GM23338 (cell line): ENCODE measurements around the gene BIN1. TPM values are rescaled to one million over a fixed set of nuclear protein-coding genes. Genes with fewer than 3 reads are reported as not detected.

Source experiments
- ATAC-seq: fragments of 200-7000 bp; cut with Tn5 transposase; 3 replicates; pipeline ENCODE4 v1.9.1; 2020
- DNase-seq: peaks from one replicate; pipeline ENCODE4 v3.0.0-alpha.2; 2015; ENCODE audit warnings: low spot score
- H2AFZ ChIP-seq: fragments of 200-600 bp; sonication (generic); 2 replicates; pipeline ENCODE4 v1.8.0; 2016; ENCODE audit warnings: antibody characterized with exemption, mild to moderate bottlenecking, moderate library complexity
- H3F3A ChIP-seq: fragments of 200-600 bp; sonication (generic); replicated peaks from 2 replicates; pipeline ENCODE4 v1.8.0; 2017; ENCODE audit warnings: antibody characterized with exemption, mixed run types, low read depth
- H3K27ac ChIP-seq: fragments of 200-600 bp; sonication (generic); 2 replicates; pipeline ENCODE4 v1.6.1; 2016; ENCODE audit warnings: low read depth
- H3K27me3 ChIP-seq: fragments of 200-600 bp; sonication (generic); 2 replicates; pipeline ENCODE4 v1.8.0; 2016; ENCODE audit warnings: mild to moderate bottlenecking, mixed run types, moderate library complexity; ENCODE audit not compliant: insufficient read depth
- H3K36me3 ChIP-seq: fragments of 200-600 bp; sonication (generic); 2 replicates; pipeline ENCODE4 v1.8.0; 2016; ENCODE audit warnings: mild to moderate bottlenecking; ENCODE audit not compliant: insufficient read depth
- H3K4me1 ChIP-seq: fragments of 200-600 bp; sonication (generic); 2 replicates; pipeline ENCODE4 v1.8.0; 2016; ENCODE audit warnings: mild to moderate bottlenecking, moderate library complexity; ENCODE audit not compliant: insufficient read depth
- H3K4me2 ChIP-seq: fragments of 200-600 bp; sonication (generic); 2 replicates; pipeline ENCODE4 v1.7.1; 2017; ENCODE audit warnings: mixed run types
- H3K4me3 ChIP-seq: fragments of 200-600 bp; sonication (generic); 2 replicates; pipeline ENCODE4 v1.6.1; 2016; ENCODE audit warnings: mixed run types
- H3K79me2 ChIP-seq: fragments of 200-600 bp; sonication (generic); replicated peaks from 2 replicates; pipeline ENCODE4 v1.8.0; 2017; ENCODE audit warnings: mild to moderate bottlenecking; ENCODE audit not compliant: insufficient read depth
- H3K9me2 ChIP-seq: fragments of 200-600 bp; sonication (generic); 2 replicates; pipeline ENCODE4 v1.8.0; 2017; ENCODE audit not compliant: insufficient read depth
- H4K20me1 ChIP-seq: fragments of 200-600 bp; sonication (generic); replicated peaks from 2 replicates; pipeline ENCODE4 v1.8.0; 2017; ENCODE audit warnings: mild to moderate bottlenecking; ENCODE audit not compliant: insufficient read depth
- H3K27ac Mint-ChIP-seq: 2 replicates; pipeline ENCODE4 v1.8.0; 2020; ENCODE audit warnings: inconsistent platforms, mild to moderate bottlenecking, moderate library complexity, mixed read lengths
- H3K27me3 Mint-ChIP-seq: 3 replicates; pipeline ENCODE4 v1.8.0; 2022; ENCODE audit warnings: low read depth, mild to moderate bottlenecking, moderate library complexity, mixed read lengths, inconsistent platforms; ENCODE audit not compliant: insufficient read depth, poor library complexity
- H3K36me3 Mint-ChIP-seq: 3 replicates; pipeline ENCODE4 v1.8.0; 2021; ENCODE audit warnings: low read depth, mild to moderate bottlenecking, inconsistent platforms, moderate library complexity, mixed read lengths
- H3K4me1 Mint-ChIP-seq: 3 replicates; pipeline ENCODE4 v1.8.0; 2020; ENCODE audit warnings: mild to moderate bottlenecking, inconsistent platforms, mixed read lengths
- H3K4me3 Mint-ChIP-seq: 3 replicates; pipeline ENCODE4 v1.8.0; 2021; ENCODE audit warnings: moderate library complexity, mild to moderate bottlenecking, inconsistent platforms, mixed read lengths
- H3K9me3 Mint-ChIP-seq: 3 replicates; pipeline ENCODE4 v1.8.0; 2020; ENCODE audit warnings: moderate library complexity, mild to moderate bottlenecking, inconsistent platforms, mixed read lengths
- CREB1 ChIP-seq: fragments of 250-450 bp; sonication (Bioruptor Pico); IDR thresholded peaks from 2 replicates; pipeline ENCODE4 v1.5.0; 2020; ENCODE audit warnings: low read depth, mild to moderate bottlenecking, moderate library complexity
- ETS1 ChIP-seq: IDR thresholded peaks from 2 replicates; pipeline ENCODE4 v1.6.1; 2016; ENCODE audit warnings: antibody characterized with exemption
- EZH2 ChIP-seq: fragments of 200-600 bp; sonication (generic); IDR thresholded peaks from one replicate; pipeline ENCODE4 v1.8.0; 2017; ENCODE audit warnings: antibody characterized with exemption, mild to moderate bottlenecking, low read depth; ENCODE audit not compliant: unreplicated experiment
- EZH2phosphoT487 ChIP-seq: fragments of 200-600 bp; sonication (generic); IDR thresholded peaks from one replicate; pipeline ENCODE4 v1.8.1; 2018; ENCODE audit warnings: antibody characterized with exemption; ENCODE audit not compliant: unreplicated experiment
- JUNB ChIP-seq: IDR thresholded peaks from one replicate; pipeline ENCODE4 v1.6.1; 2016; ENCODE audit warnings: antibody characterized with exemption; ENCODE audit not compliant: unreplicated experiment
- NANOG ChIP-seq: IDR thresholded peaks from 2 replicates; pipeline ENCODE4 v1.6.1; 2016; ENCODE audit warnings: antibody characterized with exemption, borderline replicate concordance
- POLR2AphosphoS5 ChIP-seq: IDR thresholded peaks from 2 replicates; pipeline ENCODE4 v1.6.1; 2016; ENCODE audit warnings: antibody characterized with exemption, low read depth
- REST ChIP-seq: IDR thresholded peaks from one replicate; pipeline ENCODE4 v1.6.1; 2018; ENCODE audit warnings: antibody characterized with exemption; ENCODE audit not compliant: unreplicated experiment
- STAT1 ChIP-seq: IDR thresholded peaks from one replicate; pipeline ENCODE4 v1.6.1; 2016; ENCODE audit warnings: antibody characterized with exemption; ENCODE audit not compliant: unreplicated experiment
- ZNF114 ChIP-seq: fragments of 250-450 bp; sonication (Bioruptor Pico); IDR thresholded peaks from 2 replicates; pipeline ENCODE4 v1.5.0; 2020; ENCODE audit warnings: mild to moderate bottlenecking, moderate library complexity
- ZNF331 ChIP-seq: fragments of 250-450 bp; sonication (Bioruptor Pico); IDR thresholded peaks from 2 replicates; pipeline ENCODE4 v1.5.0; 2020; ENCODE audit warnings: low read depth, mild to moderate bottlenecking, moderate library complexity
- polyA plus RNA-seq: library from polyadenylated mRNA; unstranded; fragments of >200 nt; fragmentation: Nextera tagmentation; extraction: Ambion mirVana; gene quantifications from 2 replicates; pipeline ENCODE4 v1.2.1, GENCODE V29; 2016
- total RNA-seq: library from RNA; depleted of rRNA; stranded (reverse); fragments of >200 nt; shearing (Covaris generic); gene quantifications from 2 replicates; pipeline ENCODE4 v1.2.3, GENCODE V29; 2014
- TF ChIP-seq, protein P1 (sequence below), 2 experiments: fragments of 200-600 bp in 1 of 2; sonication (generic) in 1 of 2; conservative IDR thresholded peaks; 2 replicates each; pipeline versions ENCODE4 v1.5.1 to v1.6.1; 2016 to 2017; ENCODE audit warnings: antibody characterized with exemption in 2 of 2, low read depth in 2 of 2, mild to moderate bottlenecking in 2 of 2, moderate library complexity in 1 of 2

The BIN1 gene
- total and polyA plus RNA-seq, 2 experiments from 2014 or later: 30.1 to 56.4 TPM

DNA sequence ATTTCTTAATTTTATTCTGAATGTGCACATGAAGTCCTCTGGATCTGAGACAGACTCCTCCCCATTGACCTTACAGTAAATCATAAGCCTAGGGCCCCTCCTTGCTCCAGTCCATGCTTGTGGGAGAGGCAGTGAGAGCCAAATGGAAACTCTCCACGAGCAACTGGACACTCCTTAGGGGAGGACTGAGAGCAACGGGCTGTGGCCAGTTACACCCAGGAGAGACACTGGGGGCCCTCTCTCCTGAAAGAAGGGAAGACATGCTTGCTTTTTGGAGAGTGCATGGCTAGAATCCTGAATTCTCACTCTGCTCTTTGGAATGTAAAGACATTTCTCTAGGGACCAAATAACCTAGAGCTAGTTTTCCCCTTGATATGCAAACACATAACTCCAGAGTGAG, 49.0 kb upstream of the BIN1 start (continued):
- no peak for TF ChIP-seq EZH2
- TF ChIP-seq, protein P1, sequence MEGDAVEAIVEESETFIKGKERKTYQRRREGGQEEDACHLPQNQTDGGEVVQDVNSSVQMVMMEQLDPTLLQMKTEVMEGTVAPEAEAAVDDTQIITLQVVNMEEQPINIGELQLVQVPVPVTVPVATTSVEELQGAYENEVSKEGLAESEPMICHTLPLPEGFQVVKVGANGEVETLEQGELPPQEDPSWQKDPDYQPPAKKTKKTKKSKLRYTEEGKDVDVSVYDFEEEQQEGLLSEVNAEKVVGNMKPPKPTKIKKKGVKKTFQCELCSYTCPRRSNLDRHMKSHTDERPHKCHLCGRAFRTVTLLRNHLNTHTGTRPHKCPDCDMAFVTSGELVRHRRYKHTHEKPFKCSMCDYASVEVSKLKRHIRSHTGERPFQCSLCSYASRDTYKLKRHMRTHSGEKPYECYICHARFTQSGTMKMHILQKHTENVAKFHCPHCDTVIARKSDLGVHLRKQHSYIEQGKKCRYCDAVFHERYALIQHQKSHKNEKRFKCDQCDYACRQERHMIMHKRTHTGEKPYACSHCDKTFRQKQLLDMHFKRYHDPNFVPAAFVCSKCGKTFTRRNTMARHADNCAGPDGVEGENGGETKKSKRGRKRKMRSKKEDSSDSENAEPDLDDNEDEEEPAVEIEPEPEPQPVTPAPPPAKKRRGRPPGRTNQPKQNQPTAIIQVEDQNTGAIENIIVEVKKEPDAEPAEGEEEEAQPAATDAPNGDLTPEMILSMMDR (conservative IDR thresholded peaks at IDR 0.05; ENCODE audit: low read depth in 2 of 2): no peak
- TF ChIP-seq CREB1 (CRISPR knock-in tag): no peak
- TF ChIP-seq EZH2phosphoT487: no peak
- TF ChIP-seq ZNF331: no peak
- no peak for TF ChIP-seq ZNF114 (CRISPR knock-in tag)

DNA sequence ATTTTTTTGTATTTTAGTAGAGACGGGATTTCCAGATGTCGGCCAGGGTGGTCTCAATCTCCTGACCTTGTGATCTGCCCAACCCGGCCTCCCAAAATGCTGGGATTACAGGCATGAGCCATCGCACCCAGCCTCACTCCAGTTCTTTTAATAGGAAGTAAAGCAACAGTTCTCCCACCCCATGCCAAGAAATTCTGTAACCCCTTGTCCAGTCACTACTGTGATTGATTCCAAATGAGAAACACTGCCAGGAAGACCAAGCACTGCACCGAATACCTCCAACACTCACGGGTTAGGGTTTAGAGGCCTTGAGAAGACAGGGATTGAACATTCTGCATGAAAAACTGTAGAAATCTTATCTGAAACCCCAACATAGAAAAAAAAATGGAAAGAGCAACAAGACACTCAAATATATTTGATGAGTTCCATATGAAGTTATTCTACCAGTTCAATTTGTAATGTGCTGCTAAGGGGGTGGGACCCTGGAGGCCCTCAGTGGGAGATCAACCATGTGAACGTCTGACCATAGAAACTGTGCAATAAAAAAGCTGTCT, 48.2 kb upstream of the BIN1 start:
- ATAC-seq (no peak), DNase-seq (no peak)
- Histone ChIP-seq H3K36me3 (no peaks in the 10 kb centered on the region), H3K27ac (no peak overlapping the region), H3K79me2 (no peaks in the 10 kb centered on the region), H3K4me1 (peaks cover 12% of the 10 kb centered on the region), H2AFZ (0 out of 2 replicates have a peak overlapping the region, but pooled peaks have one; percentile 14), H3F3A (no peaks in the 10 kb centered on the region), H3K4me3 (no peak overlapping the region), H4K20me1 (no peaks in the 10 kb centered on the region), H3K4me2 (no peak overlapping the region), H3K27me3 (no peaks in the 10 kb centered on the region), H3K9me2 (no peaks in the 10 kb centered on the region)
- Mint-ChIP-seq H3K4me1 (peaks cover 17% of the 10 kb centered on the region; the same call in 2 of the 3 replicates), H3K9me3 (peaks cover 22% of the 10 kb centered on the region; the same call in 2 of the 3 replicates), H3K4me3 (no peak overlapping the region), H3K36me3 (peaks cover 4% of the 10 kb centered on the region; the same call in 1 of the 3 replicates), H3K27me3 (peaks cover 14% of the 10 kb centered on the region), H3K27ac (no peak overlapping the region)
- TF ChIP-seq CREB1 (CRISPR knock-in tag) (no peak), EZH2 (no peak), STAT1 (no peak), POLR2AphosphoS5 (no peak), REST (no peak), NANOG (no peak), ZNF114 (CRISPR knock-in tag) (no peak), JUNB (no peak), EZH2phosphoT487 (no peak), ETS1 (no peak)
- TF ChIP-seq, protein P1 (conservative IDR thresholded peaks at IDR 0.05; ENCODE audit: low read depth in 2 of 2): no peak
